Kidney (tissue), 14 donors: ENCODE data around the gene CMTM6. TPM values are rescaled to one million over a fixed set of nuclear protein-coding genes. Genes with fewer than 3 reads are reported as not detected.
A peak's percentile ranks its signal among the peaks of the same experiment; 100 is the strongest.
"Not testable (repeated sequence)": the region's sequence is repeated elsewhere in the genome, so short reads cannot be mapped to it uniquely, and the experiment has no call there.

ENCODE experiments used
- DNase-seq, 5 donors: peaks; one replicate each; pipeline ENCODE4 v3.0.0-alpha.2; 2013 to 2020
- FAIRE-seq: peaks from 2 replicates; lab custom pipeline; 2012; peaks lifted over from hg19 to GRCh38; lab: Jason Lieb, UNC
- H3K27ac ChIP-seq, 2 donors: one replicate each; pipeline ENCODE4 v1.7.0; 2013; ENCODE audit warnings: low read depth in 2 of 2, low read length in 2 of 2, inconsistent platforms in 1 of 2
- H3K27me3 ChIP-seq: one replicate; pipeline ENCODE4 v1.7.1; 2013; ENCODE audit warnings: low read length, inconsistent platforms; ENCODE audit not compliant: control insufficient read depth, insufficient read depth
- H3K36me3 ChIP-seq, 3 donors: one replicate each; pipeline versions ENCODE4 v1.7.0 to v1.7.1; 2013; ENCODE audit warnings: low read length in 3 of 3, control low read depth in 1 of 3, inconsistent platforms in 1 of 3; ENCODE audit not compliant: insufficient read depth in 3 of 3, control insufficient read depth in 2 of 3
- H3K4me1 ChIP-seq, 3 donors: one replicate each; pipeline versions ENCODE4 v1.7.0 to v1.7.1; 2013; ENCODE audit warnings: low read length in 3 of 3, inconsistent platforms in 1 of 3, low read depth in 1 of 3; ENCODE audit not compliant: control insufficient read depth in 2 of 3, insufficient read depth in 2 of 3
- H3K4me3 ChIP-seq, 3 donors: one replicate each; pipeline versions ENCODE4 v1.7.0 to v1.8.1; 2013; ENCODE audit warnings: low read length in 3 of 3, control low read depth in 1 of 3, inconsistent platforms in 1 of 3
- H3K9ac ChIP-seq, 3 donors: one replicate each; pipeline versions ENCODE4 v1.7.0 to v1.7.1; 2013; ENCODE audit warnings: low read length in 3 of 3, control low read depth in 1 of 3, inconsistent platforms in 1 of 3
- H3K9me3 ChIP-seq, 3 donors: one replicate each; pipeline versions ENCODE4 v1.7.0 to v1.7.1; 2013; ENCODE audit warnings: low read length in 3 of 3, control low read depth in 1 of 3, inconsistent platforms in 1 of 3; ENCODE audit not compliant: control insufficient read depth in 2 of 3, insufficient read depth in 1 of 3
- CTCF ChIP-seq: IDR thresholded peaks from 3 replicates; pipeline ENCODE4 v1.5.1; 2012; ENCODE audit warnings: mild to moderate bottlenecking, moderate library complexity, borderline replicate concordance; ENCODE audit not compliant: insufficient read depth; ENCODE audit errors: extremely low read depth
- intact Hi-C: fragments of 100-400 bp; cut with DNase I; formaldehyde crosslinking; loops from one replicate; pipeline ENCODE4 v1.11.1; 2022
- polyA plus RNA-seq: library from polyadenylated mRNA; stranded (reverse); fragments of 350-450 nt; fragmentation: Illumina TruSeq; extraction: RNeasy Lipid Tissue Mini Kit (QIAGEN cat#74804); gene quantifications from one replicate; pipeline ENCODE4 v1.2.3, GENCODE V29; 2014; ENCODE audit warnings: low read depth, low replicate concordance; ENCODE audit not compliant: insufficient read depth
- total RNA-seq: library from RNA; stranded (reverse); fragmentation: NEBNext Ultra II Directional; extraction: Animal tissue kit (Norgen Biotek cat#: 25700); gene quantifications from one replicate; pipeline ENCODE4 v1.2.1, GENCODE V29; 2021
- donor health status: control.
- donor health status: control.
- donor health status: control.
- donor health status: control.
- donor health status: control.
- donor health status: DM: yes; HTN: yes; CAD: no.
- donor health status: Normal renal cell carcinoma (clear cell type).

CMTM6 gene
- total and polyA plus RNA-seq, 2 donors from 2014 or later = 22.2 to 63.3 TPM

GRCh38 chr3:32469151-32469874 lies 33.3 kb downstream of the CMTM6 start:
- Histone ChIP-seq H3K9ac (no peak overlapping the region), H3K4me1 (peaks cover 0 to 2% (median 0%) of the 10 kb centered on the region in 3 donors), H3K9me3 (no peaks in the 10 kb centered on the region), H3K36me3 (peaks cover 0 to 2% (median 0%) of the 10 kb centered on the region in 3 donors), H3K27ac (peak overlapping the region in 1 of 2 donors; percentile 15), H3K4me3 (no peak overlapping the region), H3K27me3 (no peaks in the 10 kb centered on the region)
- FAIRE-seq (no peak), DNase-seq (no peak)
- intact Hi-C loops = no loop called here
- no peak for TF ChIP-seq CTCF

GRCh38 chr3:32467333-32468070 lies 35.1 kb downstream of the CMTM6 start:
- no peaks in the 10 kb centered on the region for H3K9me3 ChIP-seq
- peaks cover 0 to 2% (median 0%) of the 10 kb centered on the region in 3 donors for H3K36me3 ChIP-seq
- FAIRE-seq (no peak), DNase-seq (peak; percentile 84 to 93 (median 86))
- TF ChIP-seq CTCF = peak; percentile 95
- H3K27me3 ChIP-seq = no peaks in the 10 kb centered on the region
- peaks cover 0 to 2% (median 0%) of the 10 kb centered on the region in 3 donors for H3K4me1 ChIP-seq
- peak overlapping the region in 2 of 3 donors; percentile 42 to 63 for H3K4me3 ChIP-seq
- H3K9ac ChIP-seq = peak overlapping the region in 1 of 3 donors; percentile 46
- intact Hi-C loops = no loop called here
- H3K27ac ChIP-seq = peak overlapping the region in 1 of 2 donors; percentile 51

- H3K9me3 ChIP-seq, intact Hi-C loops, DNase-seq, H3K36me3 ChIP-seq, H3K4me1 ChIP-seq, H3K27me3 ChIP-seq, FAIRE-seq, H3K4me3 ChIP-seq, H3K9ac ChIP-seq, H3K27ac ChIP-seq: not testable (repeated sequence)
Observed at GRCh38 chr3:32466808-32467207, 35.8 kb downstream of the CMTM6 start.

GRCh38 chr3:32464726-32465125 lies 37.9 kb downstream of the CMTM6 start:
- H3K27ac ChIP-seq, H3K4me3 ChIP-seq, intact Hi-C loops, H3K9me3 ChIP-seq, H3K27me3 ChIP-seq, FAIRE-seq, H3K4me1 ChIP-seq, H3K9ac ChIP-seq, H3K36me3 ChIP-seq, DNase-seq: not testable (repeated sequence)

- not testable (repeated sequence) for FAIRE-seq, H3K27ac ChIP-seq
Observed at GRCh38 chr3:32463415-32463814, 39.2 kb downstream of the CMTM6 start.

GRCh38 chr3:32462191-32462986 lies 40.3 kb downstream of the CMTM6 start:
- intact Hi-C loops = not testable (repeated sequence)

More at GRCh38 chr3:32463415-32463814, 39.2 kb downstream of the CMTM6 start:
- H3K4me1 ChIP-seq, H3K36me3 ChIP-seq, H3K4me3 ChIP-seq, H3K27me3 ChIP-seq, H3K9me3 ChIP-seq, DNase-seq, H3K9ac ChIP-seq, intact Hi-C loops: not testable (repeated sequence)

More at GRCh38 chr3:32462191-32462986, 40.3 kb downstream of the CMTM6 start:
- not testable (repeated sequence) for H3K4me3 ChIP-seq, H3K27me3 ChIP-seq, H3K4me1 ChIP-seq, H3K9ac ChIP-seq, DNase-seq, H3K36me3 ChIP-seq, FAIRE-seq, H3K9me3 ChIP-seq
- peak overlapping the region in 1 of 2 donors; percentile 37 for H3K27ac ChIP-seq
